GM21390 (cell line): ENCODE results near the gene RRM2.

Experiments
- ATAC-seq: cut with Tn5 transposase; IDR thresholded peaks from one replicate; pipeline ENCODE4 v1.9.1; 2021; ENCODE audit not compliant: unreplicated experiment

Gene RRM2

GRCh38 chr2:10171006-10171800 lies 48.7 kb downstream of the RRM2 start:
- no peak for ATAC-seq

DNA sequence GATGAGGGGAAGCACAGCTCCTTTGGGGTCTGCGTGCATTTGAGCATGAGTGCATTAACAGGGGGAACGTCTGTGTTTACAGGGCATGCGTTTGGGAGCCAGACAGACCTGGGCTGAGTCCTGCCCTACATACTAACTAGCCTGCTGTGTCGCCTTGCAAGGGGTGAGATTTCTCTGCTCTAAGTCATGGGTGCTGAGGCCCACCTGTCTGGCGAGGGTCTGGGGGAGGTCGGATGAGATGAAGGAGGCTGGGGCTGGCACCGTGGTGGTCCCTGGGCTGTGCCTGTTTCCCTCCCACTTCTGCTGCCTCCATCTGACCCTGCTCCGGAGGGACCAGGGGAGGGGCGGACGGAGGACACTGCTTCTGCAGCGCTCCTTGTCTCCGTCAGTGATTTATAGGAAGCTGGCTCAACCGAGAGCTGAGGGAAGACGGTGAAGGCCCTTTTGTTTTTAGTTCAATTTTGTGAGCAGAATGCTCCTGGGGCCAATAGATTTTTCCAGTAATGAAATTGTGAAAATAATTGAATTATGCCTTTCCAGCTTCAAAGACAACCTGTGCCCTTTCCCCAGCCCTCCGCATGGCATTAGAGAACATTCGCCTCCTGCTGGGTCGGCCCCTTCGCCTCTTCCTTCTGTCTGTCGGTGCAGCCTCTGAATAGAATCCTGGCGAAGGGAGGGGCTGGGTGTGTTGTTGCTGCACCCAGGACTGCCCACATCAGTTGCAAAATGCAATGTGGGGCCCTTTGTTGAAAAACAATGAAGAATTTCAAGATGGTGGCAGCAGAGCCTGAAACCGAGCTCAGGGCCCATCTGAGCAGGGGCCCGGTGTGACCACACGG lies 49.7 kb downstream of the RRM2 start:
- ATAC-seq = no peak

DNA sequence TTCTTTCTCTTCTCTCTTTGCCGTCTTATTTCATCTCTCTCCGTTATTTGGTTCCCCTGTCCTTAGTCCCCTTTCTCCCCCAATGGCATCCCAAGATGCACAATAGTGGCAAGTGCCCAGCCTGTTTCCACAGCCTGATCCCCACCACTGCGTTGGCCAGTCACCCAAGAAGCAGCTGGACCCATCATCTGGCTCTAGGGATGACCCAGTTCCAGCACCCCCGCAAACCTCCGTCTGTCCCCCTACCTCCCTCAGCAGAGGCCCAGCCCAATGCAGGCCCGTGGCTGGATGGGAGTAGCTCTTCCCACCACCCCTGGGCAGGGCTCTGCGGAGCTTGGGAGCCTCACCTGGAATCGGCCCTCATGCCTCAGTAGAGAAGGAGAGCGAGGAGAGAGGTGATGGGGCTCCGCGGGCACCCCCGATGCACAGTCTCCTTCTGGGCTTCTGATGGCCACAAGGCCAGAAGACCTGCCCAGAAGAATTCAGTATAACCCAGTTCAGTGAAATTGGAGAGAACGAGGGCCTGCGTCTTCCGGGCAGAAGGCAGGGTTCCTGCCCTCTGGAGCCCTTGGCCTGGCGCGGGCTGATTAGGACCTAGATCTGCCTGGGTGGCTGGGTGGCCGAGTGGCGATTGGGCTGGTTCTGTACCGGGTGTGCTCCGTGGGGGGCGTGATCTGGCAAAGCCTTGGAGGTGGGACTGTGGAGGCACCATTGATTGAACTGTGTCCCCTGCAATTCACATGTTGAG lies 50.9 kb downstream of the RRM2 start:
- no peak for ATAC-seq

DNA sequence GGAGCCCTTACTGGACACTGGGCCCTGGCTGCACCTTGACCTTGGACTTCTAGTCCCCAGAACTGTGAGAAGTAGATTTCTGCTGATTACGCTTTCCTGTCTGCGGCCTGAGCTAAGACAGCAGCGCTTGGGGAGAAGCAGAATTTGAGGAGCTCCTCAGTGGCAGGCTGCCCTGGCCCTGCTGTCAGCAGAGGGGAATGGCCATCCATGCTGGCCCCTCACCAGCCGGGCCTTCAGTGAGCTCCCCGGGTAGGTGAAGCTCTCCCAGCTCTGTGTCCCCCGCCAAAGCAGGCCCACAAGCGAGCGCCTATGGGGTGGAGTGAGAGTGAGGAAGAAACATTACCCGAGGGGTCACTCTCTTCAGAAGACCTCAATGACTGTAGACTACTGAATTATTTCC lies 51.6 kb downstream of the RRM2 start:
- no peak for ATAC-seq

DNA sequence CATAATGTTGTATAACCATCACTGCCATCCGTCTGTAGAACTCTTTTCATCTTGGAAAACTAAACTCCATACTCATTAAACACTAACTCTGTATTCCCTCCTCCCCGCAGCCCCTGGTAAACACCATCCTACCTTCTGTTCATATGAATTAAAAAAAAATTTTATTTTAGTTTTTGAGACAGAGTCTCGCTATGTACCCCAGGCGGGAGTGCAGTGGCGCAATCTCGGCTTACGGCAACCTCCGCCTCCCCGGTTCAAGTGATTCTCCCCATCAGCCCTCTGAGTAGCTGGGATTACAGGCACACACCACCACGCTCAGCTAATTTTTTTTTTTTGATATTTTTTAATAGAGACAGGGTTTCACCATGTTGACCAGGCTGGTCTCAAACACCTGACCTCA lies 52.9 kb downstream of the RRM2 start:
- no peak for ATAC-seq

DNA sequence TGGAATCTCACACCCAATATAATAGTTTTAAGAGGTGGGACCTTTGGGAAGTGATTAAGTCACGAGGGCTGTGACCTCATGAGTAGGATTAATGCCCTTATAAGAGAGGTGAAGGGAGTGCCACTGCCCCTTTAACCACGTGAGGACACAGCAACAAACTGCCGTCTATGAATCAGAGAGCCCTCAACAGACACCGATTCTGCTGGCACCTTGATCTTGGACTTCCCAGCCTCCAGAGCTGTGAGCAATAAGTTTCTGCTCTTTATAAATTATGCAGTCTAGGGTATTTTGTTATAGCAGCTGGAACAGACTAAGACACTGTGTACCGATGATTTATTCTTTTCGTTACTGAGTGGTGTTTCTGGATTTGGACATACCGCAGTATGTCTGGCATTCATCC lies 56.2 kb downstream of the RRM2 start:
- ATAC-seq = no peak

DNA sequence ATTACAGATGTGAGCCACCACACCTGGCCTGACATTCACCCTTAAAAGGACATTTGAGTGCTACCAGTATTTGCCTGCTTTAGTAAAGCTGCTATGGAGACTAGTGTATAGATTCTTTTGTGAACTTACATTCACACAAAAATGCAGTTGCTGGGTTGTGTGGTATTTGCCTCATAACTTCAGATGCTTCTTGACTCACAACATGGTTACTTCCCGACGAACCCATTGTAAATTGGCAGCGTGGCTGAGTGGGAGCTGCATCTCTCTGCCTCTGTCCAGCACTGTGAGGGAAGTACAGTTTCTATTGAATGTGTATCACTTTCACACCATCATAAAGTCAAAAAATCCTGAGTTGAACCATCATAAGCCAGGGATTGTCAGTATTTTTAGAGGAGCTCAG lies 56.9 kb downstream of the RRM2 start:
- ATAC-seq = no peak

DNA sequence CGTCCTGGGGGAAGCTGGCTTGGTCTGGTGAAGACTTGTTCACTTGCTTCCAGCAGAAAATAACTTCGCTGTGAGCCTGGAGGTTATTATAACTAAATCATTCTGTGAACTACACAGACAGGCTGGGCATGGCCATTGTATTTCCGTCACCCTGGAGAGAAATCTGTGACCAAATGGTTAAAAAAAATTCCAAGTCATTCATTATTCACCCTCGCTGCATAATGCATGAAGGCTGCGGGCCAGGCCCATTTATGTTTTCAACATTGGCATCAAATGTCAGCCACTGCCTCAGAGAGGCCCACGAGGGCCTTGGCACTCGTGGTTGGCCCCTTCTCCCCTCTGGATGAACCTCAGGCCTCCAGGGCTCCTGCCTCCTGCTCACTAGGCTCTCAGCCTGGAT lies 57.7 kb downstream of the RRM2 start:
- no peak for ATAC-seq
